Ovary (tissue), 9 donors: ENCODE data around the gene MBD4. TPM values are rescaled to one million over a fixed set of nuclear protein-coding genes. Genes with fewer than 3 reads are reported as not detected.
A peak's percentile ranks its signal among the peaks of the same experiment; 100 is the strongest.
"Not testable (repeated sequence)": the region's sequence is repeated elsewhere in the genome, so short reads cannot be mapped to it uniquely, and the experiment has no call there.

Experiments used
- DNase-seq, 5 donors: peaks; one replicate each; pipeline ENCODE4 v3.0.0-alpha.2; 2019 to 2020
- H3K27ac ChIP-seq, 2 donors: fragments of 200-600 bp; one replicate each; pipeline versions ENCODE4 v1.5.1 to v1.8.0; 2019 to 2022
- H3K27me3 ChIP-seq: fragments of 200-600 bp; one replicate; pipeline ENCODE4 v1.8.0; 2022
- H3K36me3 ChIP-seq: fragments of 200-600 bp; sonication (generic); one replicate; pipeline ENCODE4 v1.5.1; 2019
- H3K4me1 ChIP-seq: one replicate; pipeline ENCODE4 v1.8.1; 2013; ENCODE audit warnings: mild to moderate bottlenecking, moderate library complexity; ENCODE audit not compliant: insufficient read depth
- H3K4me3 ChIP-seq: fragments of 200-600 bp; sonication (generic); one replicate; pipeline ENCODE4 v1.5.1; 2017
- H3K9me3 ChIP-seq, 2 donors: fragments of 200-600 bp in 1 of 2; sonication (generic) in 1 of 2; one replicate each; pipeline versions ENCODE4 v1.5.1 to v1.8.1; 2013 to 2019; ENCODE audit warnings: mild to moderate bottlenecking in 1 of 2, moderate library complexity in 1 of 2
- EP300 ChIP-seq: sonication (generic); formaldehyde crosslinking; IDR thresholded peaks from one replicate; pipeline ENCODE4 v1.6.1; 2017; ENCODE audit warnings: antibody characterized with exemption
- POLR2A ChIP-seq: fragments of 450-650 bp; IDR thresholded peaks from one replicate; pipeline ENCODE4 v1.6.1; 2017; ENCODE audit warnings: antibody characterized with exemption, mild to moderate bottlenecking, moderate library complexity
- whole genome bisulfite sequencing, 3 donors: extraction: QIAGEN DNeasy Blood & Tissue Kit in 1 of 3; methylation state at CpG; one replicate each; pipeline versions ENCODE4 v1.1.5 to v1.1.7; 2013 to 2017; 5-methylcytosine and 5-hydroxymethylcytosine counted together
- intact Hi-C, 4 donors: fragments of 100-400 bp; cut with DNase I; formaldehyde crosslinking; loops; one replicate each; pipeline versions ENCODE4 v1.11.0 to v1.15.1; 2022 to 2023
- polyA plus RNA-seq, 2 donors: library from polyadenylated mRNA; stranded (reverse); fragments of 200-250 nt in 1 of 2; fragments of 350-450 nt in 1 of 2; fragmentation: Illumina TruSeq in 1 of 2; extraction: RNeasy Lipid Tissue Mini Kit (QIAGEN cat#74804) in 1 of 2; gene quantifications; one replicate each; pipeline ENCODE4 v1.2.3, GENCODE V29; 2013 to 2014
- total RNA-seq, 7 donors: library from RNA; depleted of rRNA in 2 of 7; stranded (reverse); fragments of >200 nt in 2 of 7; fragmentation: NEBNext Ultra II Directional in 3 of 7; extraction: Animal tissue kit (Norgen Biotek cat#: 25700) in 3 of 7; gene quantifications; one replicate each; pipeline versions ENCODE4 v1.1.0 to v1.2.4, GENCODE V29; 2016 to 2023
- TF ChIP-seq, protein P1 (sequence below), 3 donors: fragments of 450-650 bp in 2 of 3; fragments of 200-600 bp in 1 of 3; IDR thresholded peaks; one replicate each; pipeline versions ENCODE4 v1.5.1 to v1.8.0; 2016 to 2022; ENCODE audit warnings: antibody characterized with exemption in 3 of 3, mild to moderate bottlenecking in 1 of 3
- donor health status: DM: no; HTN: no; CAD: no; lungs with moderate emphysema.
- donor health status: DM: no; HTN: no; CAD: no.
- donor health status: Bipolar disorder and iron deficiency.
- donor health status: DM: yes; HTN: yes; CAD: no.
- donor health status: DM: no; HTN: no; CAD: no.
- donor health status: DM: yes; HTN: yes; CAD: no.

MBD4 gene
- total and polyA plus RNA-seq, 9 donors, result 19.5 to 60.0 (median 29.2) TPM

DNA sequence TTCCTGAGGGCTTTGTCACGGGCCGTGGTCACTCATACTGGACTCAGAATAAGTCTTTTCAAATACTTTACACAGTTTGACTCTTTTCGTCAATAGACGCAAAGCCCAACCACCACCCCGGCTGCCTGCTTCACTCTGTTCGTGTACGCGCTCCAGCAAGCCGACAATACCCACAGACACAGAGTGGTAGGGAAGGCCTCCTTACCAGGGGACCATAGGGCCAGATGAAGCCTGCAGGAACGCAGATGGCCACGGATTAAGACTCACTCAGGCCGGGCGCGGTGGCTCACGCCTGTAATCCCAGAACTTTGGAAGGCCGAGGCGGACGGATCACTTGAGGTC is 41.0 kb downstream of the MBD4 start:
- no peaks in the 10 kb centered on the region for H3K36me3 ChIP-seq
- intact Hi-C loops, result no loop called here
- peaks cover 3% of the 10 kb centered on the region for H3K4me1 ChIP-seq
- H3K27me3 ChIP-seq, result no peaks in the 10 kb centered on the region
- H3K27ac ChIP-seq, result peak overlapping the region; percentile 23 to 89
- peak overlapping the region; percentile 96 for H3K4me3 ChIP-seq
- no peak for TF ChIP-seq POLR2A
- TF ChIP-seq, protein P1, sequence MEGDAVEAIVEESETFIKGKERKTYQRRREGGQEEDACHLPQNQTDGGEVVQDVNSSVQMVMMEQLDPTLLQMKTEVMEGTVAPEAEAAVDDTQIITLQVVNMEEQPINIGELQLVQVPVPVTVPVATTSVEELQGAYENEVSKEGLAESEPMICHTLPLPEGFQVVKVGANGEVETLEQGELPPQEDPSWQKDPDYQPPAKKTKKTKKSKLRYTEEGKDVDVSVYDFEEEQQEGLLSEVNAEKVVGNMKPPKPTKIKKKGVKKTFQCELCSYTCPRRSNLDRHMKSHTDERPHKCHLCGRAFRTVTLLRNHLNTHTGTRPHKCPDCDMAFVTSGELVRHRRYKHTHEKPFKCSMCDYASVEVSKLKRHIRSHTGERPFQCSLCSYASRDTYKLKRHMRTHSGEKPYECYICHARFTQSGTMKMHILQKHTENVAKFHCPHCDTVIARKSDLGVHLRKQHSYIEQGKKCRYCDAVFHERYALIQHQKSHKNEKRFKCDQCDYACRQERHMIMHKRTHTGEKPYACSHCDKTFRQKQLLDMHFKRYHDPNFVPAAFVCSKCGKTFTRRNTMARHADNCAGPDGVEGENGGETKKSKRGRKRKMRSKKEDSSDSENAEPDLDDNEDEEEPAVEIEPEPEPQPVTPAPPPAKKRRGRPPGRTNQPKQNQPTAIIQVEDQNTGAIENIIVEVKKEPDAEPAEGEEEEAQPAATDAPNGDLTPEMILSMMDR (IDR thresholded peaks at IDR 0.05), result no peak
- TF ChIP-seq EP300, result no peak
- peak in 2 of 5 donors; percentile 44 to 53 for DNase-seq
- H3K9me3 ChIP-seq, result no peaks in the 10 kb centered on the region
- WGBS, 3 donors, result 0 to 1% (median 0%) methylated on average over 18 of the region's 18 CpGs

DNA sequence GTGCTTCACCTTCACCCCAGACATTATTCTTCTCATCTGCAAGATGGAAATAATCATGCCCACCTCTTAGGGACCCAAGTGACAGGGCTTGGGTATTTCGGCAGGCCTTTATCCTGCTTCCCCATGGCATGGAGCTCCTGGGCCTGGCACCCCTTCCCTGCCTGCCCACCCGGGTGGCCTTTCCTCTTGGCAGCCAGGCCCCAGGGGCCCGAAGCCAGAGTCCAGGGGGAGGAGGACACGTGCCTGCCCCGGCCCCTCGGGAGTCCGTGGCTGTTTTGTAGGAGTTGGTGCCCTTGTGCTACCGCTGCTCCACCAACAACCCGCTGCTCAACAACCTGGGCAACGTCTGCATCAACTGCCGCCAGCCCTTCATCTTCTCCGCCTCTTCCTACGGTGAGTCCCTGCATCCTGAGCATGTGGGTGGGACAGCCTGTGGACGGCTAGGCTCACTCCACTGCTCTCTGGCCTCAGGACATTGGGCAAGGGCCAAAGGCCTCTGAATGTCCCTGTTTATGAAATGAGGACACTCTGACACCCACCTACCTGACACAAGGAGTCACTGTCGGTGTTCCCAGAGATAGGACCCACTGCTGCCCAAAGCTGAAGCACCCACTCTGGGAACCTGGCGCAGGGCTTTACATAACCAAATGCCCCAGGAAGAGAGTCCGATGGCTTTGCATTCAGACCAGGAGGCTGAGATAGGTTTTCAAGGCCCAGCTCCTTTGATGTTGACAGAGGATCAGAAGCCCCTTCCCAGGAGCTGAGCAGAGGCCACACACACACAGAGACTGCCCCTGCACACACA is 45.8 kb downstream of the MBD4 start:
- DNase-seq, H3K27me3 ChIP-seq, H3K27ac ChIP-seq, H3K36me3 ChIP-seq, H3K4me1 ChIP-seq, intact Hi-C loops, H3K4me3 ChIP-seq, H3K9me3 ChIP-seq: not testable (repeated sequence)
- 80 to 86% (median 83%) methylated on average over 2 to 15 of the region's 17 CpGs for WGBS, 3 donors

DNA sequence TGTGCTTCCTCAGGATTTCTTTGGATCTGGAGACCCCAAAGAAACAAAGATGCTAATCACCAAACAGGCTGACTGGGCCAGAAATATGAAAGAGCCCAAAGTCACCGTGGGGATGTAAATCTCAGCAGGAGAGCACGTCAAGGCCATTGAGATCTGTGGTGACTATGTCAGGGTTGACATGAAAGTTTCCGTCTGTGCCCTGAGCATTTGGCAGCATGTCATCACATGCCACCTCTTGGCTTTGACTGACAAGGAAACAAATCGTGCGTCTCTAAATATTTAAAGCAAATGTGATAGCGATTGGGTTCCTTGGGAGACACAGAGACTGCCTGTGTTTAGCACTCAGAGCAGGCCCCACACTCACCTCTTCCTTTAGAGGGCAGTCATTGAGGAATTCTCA is 46.5 kb downstream of the MBD4 start:
- Histone ChIP-seq H3K27ac (no peak overlapping the region), H3K36me3 (no peaks in the 10 kb centered on the region), H3K27me3 (no peaks in the 10 kb centered on the region), H3K4me3 (no peak overlapping the region), H3K9me3 (no peaks in the 10 kb centered on the region), H3K4me1 (peaks cover 3% of the 10 kb centered on the region)
- no peak for DNase-seq
- intact Hi-C loops, result no loop called here
- no peak for TF ChIP-seq POLR2A
- TF ChIP-seq, protein P1 (IDR thresholded peaks at IDR 0.05), result no peak
- no peak for TF ChIP-seq EP300
- 65 to 80% (median 73%) methylated on average over 6 of the region's 6 CpGs for WGBS, 3 donors

DNA sequence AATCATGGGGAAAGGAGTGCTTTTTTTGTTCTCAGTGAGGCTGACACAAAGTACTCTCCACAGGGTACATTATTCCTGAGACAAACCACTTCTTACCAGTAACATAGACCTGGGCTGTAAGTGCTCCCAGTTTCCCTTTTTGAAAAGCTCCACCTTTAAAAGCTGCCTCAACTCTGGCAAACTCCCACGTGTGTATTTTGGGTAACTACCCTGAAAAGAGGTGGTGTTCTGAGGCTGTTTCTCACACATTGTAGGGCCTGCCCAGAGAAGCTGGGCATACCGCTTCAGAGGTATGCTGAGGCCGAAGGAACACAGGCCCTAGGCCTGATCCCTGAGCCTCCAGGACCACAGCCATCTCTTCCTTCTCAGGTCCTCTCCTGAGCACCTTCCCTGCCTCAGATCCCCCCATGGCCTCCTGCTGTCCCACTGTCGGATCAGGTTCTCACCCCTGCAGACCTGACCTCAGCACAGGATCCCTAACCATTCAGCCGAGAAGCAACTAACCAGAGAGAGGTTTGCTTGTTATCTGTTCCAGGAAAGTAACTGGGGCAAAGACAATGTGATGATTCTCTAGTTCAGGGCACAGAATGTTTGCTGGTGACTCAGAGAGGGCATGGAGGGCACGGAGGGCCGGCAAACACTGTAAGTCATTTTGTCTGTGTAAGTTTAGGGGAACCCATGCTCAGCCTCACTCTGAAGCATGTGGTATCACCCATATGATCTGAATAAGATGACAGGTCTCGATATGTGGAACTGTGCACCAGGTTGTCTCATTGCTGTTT is 47.5 kb downstream of the MBD4 start:
- H3K4me3 ChIP-seq, intact Hi-C loops, H3K27me3 ChIP-seq, H3K36me3 ChIP-seq, DNase-seq, H3K27ac ChIP-seq, H3K4me1 ChIP-seq, H3K9me3 ChIP-seq: not testable (repeated sequence)
- WGBS, 3 donors, result 79 to 84% (median 79%) methylated on average over 6 to 8 of the region's 8 CpGs

DNA sequence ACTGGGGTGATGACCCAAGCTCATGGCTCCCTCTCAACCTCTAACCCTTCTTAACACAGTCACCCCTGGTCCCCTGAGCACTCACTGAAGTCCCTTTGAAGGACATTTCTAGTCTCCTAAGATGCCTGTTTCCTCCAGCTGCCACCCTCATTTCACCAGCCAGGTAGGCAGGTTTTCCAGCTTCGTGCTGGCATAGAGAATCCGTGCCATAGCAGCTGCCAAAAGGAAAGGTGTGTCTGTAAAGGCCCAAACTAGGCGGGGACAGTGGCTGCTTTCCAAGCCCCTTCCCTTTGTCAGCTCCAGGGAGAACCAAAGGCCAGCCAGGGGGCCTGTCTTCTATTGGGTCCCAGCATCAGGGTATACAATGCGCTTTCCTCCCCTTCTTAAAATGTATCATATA is 48.2 kb downstream of the MBD4 start:
- H3K36me3 ChIP-seq, intact Hi-C loops, H3K9me3 ChIP-seq, H3K4me3 ChIP-seq, H3K4me1 ChIP-seq, H3K27me3 ChIP-seq, DNase-seq, H3K27ac ChIP-seq: not testable (repeated sequence)
- 88 to 93% (median 91%) methylated on average over 4 of the region's 4 CpGs for WGBS, 3 donors

DNA sequence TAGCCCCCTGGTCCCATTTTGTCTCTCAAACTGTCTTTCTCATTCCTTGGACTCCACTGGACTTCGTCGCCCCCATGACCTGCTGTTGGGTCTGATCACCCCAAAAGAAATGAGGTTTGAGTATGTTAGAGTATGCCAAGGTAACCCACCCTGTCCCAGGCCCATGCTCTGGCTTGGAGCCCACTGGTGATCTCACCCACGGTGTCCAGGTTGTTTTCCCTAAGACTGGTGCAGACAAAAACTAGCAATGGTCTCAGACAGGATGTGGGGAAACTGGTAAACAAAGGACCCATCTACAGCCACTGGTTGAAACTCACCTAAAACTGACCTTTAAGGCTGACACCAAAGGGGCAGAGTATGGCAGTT is 50.2 kb downstream of the MBD4 start:
- 49 to 65% (median 58%) methylated on average over 3 of the region's 3 CpGs for WGBS, 3 donors
- intact Hi-C loops, result loop anchor here in 1 of 4 donors (10.0 kb wide), 1 partner anchor 245 kb away; no protein-coding TSS in a partner anchor
- Histone ChIP-seq H3K27me3 (no peaks in the 10 kb centered on the region), H3K9me3 (no peaks in the 10 kb centered on the region), H3K4me3 (no peak overlapping the region), H3K36me3 (no peaks in the 10 kb centered on the region), H3K27ac (peak overlapping the region in 1 of 2 donors; percentile 38), H3K4me1 (no peaks in the 10 kb centered on the region)
- no peak for DNase-seq
- TF ChIP-seq EP300 (no peak), POLR2A (no peak)
- TF ChIP-seq, protein P1 (IDR thresholded peaks at IDR 0.05), result no peak

DNA sequence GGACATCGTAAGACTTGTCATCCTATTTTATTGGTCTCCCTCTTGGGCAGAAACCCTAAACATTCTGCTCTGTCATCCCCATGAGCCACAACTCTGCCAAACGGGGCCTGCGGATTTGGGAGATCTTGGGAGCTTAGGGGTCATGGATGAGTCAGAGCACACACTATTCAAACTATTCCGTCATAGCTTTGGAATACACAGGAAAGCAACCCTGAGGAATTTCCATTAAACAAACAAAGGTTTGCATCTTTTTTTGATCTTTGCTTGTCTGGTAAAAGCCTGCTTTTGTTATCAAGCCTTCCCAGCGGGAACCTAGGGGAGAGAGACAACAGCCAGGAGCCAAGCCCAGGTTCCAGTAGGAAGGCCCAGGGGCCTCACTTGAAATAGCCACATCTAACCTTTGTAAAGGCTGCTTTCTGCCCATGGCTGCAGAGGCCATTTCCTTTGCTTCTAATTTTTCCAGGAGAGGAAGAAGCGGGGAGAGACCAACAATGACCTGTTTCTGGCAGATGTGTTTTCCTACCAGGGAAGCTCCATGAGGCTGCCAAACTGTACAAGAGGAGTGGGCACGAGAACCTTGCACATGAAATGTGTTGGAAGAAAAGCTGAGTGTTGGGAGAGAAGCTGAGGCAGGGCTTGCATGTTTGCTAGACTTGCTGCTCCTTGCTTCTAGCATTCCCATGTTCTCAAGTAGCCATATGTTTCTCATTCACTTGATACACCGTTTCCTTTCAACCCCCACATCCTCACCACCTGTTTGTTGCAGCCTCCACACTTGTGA is 50.8 kb downstream of the MBD4 start:
- WGBS, 3 donors, result 37 to 39% (median 38%) methylated on average over 8 of the region's 8 CpGs
- not testable (repeated sequence) for DNase-seq, H3K9me3 ChIP-seq, H3K4me1 ChIP-seq, H3K4me3 ChIP-seq, H3K36me3 ChIP-seq, H3K27me3 ChIP-seq
- intact Hi-C loops, result loop anchor here in 1 of 4 donors (10.0 kb wide), 1 partner anchor 246 kb away; no protein-coding TSS in a partner anchor
- H3K27ac ChIP-seq, result peak overlapping the region in 1 of 2 donors; percentile 38
